ENCODE results near the gene C1orf105.

DNA sequence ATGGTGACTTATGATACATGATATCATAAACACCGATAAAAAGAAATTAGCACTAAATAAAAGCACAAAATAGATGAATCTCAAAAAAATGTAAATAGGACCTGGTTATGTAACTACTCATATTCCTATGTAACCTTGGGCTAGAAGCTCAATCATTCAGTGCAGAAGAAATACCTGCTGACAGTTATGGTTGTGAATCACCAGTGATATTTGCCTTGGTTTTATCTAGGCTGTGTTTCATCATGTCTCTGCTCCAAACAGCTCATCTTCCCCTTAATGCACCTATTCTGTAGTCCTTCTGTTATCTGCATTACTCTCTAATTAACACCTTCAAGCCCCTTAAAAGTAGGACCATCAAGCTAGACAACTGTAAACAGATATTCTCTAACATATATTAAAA lies 39.7 kb downstream of the C1orf105 start:
- TF ChIP-seq POLR2A (IDR thresholded peaks at IDR 0.05) = no peak
- TF ChIP-seq CTCF (IDR thresholded peaks at IDR 0.05) = no peak
- no peak for TF ChIP-seq POLR2AphosphoS5 (IDR thresholded peaks at IDR 0.05)
- TF ChIP-seq EP300 (IDR thresholded peaks at IDR 0.05) = no peak

Data from gastroesophageal sphincter (tissue), 3 donors.